GM12891 (cell line): ENCODE data around the gene WHRN.

ENCODE experiments used
- PAX5 ChIP-seq: IDR thresholded peaks from 2 replicates; pipeline ENCODE4 v1.6.1; 2011; ENCODE audit warnings: low read length, moderate library complexity, mild to moderate bottlenecking; ENCODE audit not compliant: insufficient read depth, severe bottlenecking
- POLR2A ChIP-seq: IDR thresholded peaks from 2 replicates; pipeline ENCODE4 v1.6.1; 2011; ENCODE audit warnings: low read depth, low read length, control low read depth
- POLR2AphosphoS5 ChIP-seq: IDR thresholded peaks from 2 replicates; pipeline ENCODE4 v1.6.1; 2011; ENCODE audit warnings: low read depth, low read length, control low read depth
- SPI1 ChIP-seq: IDR thresholded peaks from 2 replicates; pipeline ENCODE4 v1.6.1; 2011; ENCODE audit warnings: low read depth, low read length, control low read depth

GRCh38 chr9:114518120-114518519 is 12.8 kb upstream of the WHRN start:
- TF ChIP-seq POLR2AphosphoS5, result no peak
- no peak for TF ChIP-seq POLR2A
- no peak for TF ChIP-seq SPI1
- TF ChIP-seq PAX5, result no peak
